Right hindlimb (tissue), 1 donor: Measurements from ENCODE around the gene SCN9A.
"Not testable (repeated sequence)": the region's sequence is repeated elsewhere in the genome, so short reads cannot be mapped to it uniquely, and the experiment has no call there.

Source experiments
- DNase-seq: peaks from one replicate; pipeline ENCODE4 v3.0.0-alpha.2; 2018

Gene SCN9A

GRCh38 chr2:166239548-166239947 lies 136.2 kb downstream of the SCN9A start:
- DNase-seq, result no peak

- DNase-seq, result no peak
These were observed 137.6 kb downstream of the SCN9A start for GRCh38 chr2:166238176-166238575.

- no peak for DNase-seq
These were observed 141.5 kb downstream of the SCN9A start for GRCh38 chr2:166234112-166234846.

GRCh38 chr2:166233244-166233643 lies 142.5 kb downstream of the SCN9A start:
- no peak for DNase-seq

- no peak for DNase-seq
These were observed 145.0 kb downstream of the SCN9A start for GRCh38 chr2:166230724-166231070.

- no peak for DNase-seq
These were observed 145.6 kb downstream of the SCN9A start for GRCh38 chr2:166230024-166230723.

GRCh38 chr2:166229678-166230023 lies 146.1 kb downstream of the SCN9A start:
- no peak for DNase-seq

GRCh38 chr2:166224197-166224596 lies 151.5 kb downstream of the SCN9A start:
- DNase-seq, result no peak

GRCh38 chr2:166223298-166223697 lies 152.4 kb downstream of the SCN9A start:
- DNase-seq, result no peak

GRCh38 chr2:166211079-166211478 lies 164.7 kb downstream of the SCN9A start:
- DNase-seq, result no peak

GRCh38 chr2:166209944-166210343 lies 165.8 kb downstream of the SCN9A start:
- DNase-seq, result not testable (repeated sequence)

- DNase-seq, result not testable (repeated sequence)
These were observed 166.4 kb downstream of the SCN9A start for GRCh38 chr2:166209367-166209766.

GRCh38 chr2:166206153-166206552 lies 169.6 kb downstream of the SCN9A start:
- DNase-seq, result not testable (repeated sequence)

GRCh38 chr2:166202778-166203177 lies 173.0 kb downstream of the SCN9A start:
- no peak for DNase-seq

- no peak for DNase-seq
These were observed 178.3 kb downstream of the SCN9A start for GRCh38 chr2:166197446-166197845.

GRCh38 chr2:166193407-166193806 lies 182.3 kb downstream of the SCN9A start:
- no peak for DNase-seq

- no peak for DNase-seq
These were observed 187.7 kb downstream of the SCN9A start for GRCh38 chr2:166188084-166188483.

- no peak for DNase-seq
These were observed 191.0 kb downstream of the SCN9A start for GRCh38 chr2:166184789-166185188.

- DNase-seq, result no peak
These were observed 194.0 kb downstream of the SCN9A start for GRCh38 chr2:166181813-166182154.

- DNase-seq, result peak; percentile 32
These were observed 194.6 kb downstream of the SCN9A start for GRCh38 chr2:166180951-166181812.

- no peak for DNase-seq
These were observed 196.5 kb downstream of the SCN9A start for GRCh38 chr2:166179201-166179600.

GRCh38 chr2:166173263-166173662 lies 202.5 kb downstream of the SCN9A start:
- no peak for DNase-seq

GRCh38 chr2:166171216-166171615 lies 204.5 kb downstream of the SCN9A start:
- DNase-seq, result no peak

GRCh38 chr2:166170356-166170755 lies 205.4 kb downstream of the SCN9A start:
- DNase-seq, result no peak
